Type B pancreatic cell (in vitro differentiated cells): Measurements from ENCODE around the gene PDE8A. TPM values are rescaled to one million over a fixed set of nuclear protein-coding genes. Genes with fewer than 3 reads are reported as not detected.

Experiments used
- DNase-seq: peaks from one replicate; pipeline ENCODE4 v3.0.0; 2021; ENCODE audit warnings: mixed read lengths; ENCODE audit not compliant: unreplicated experiment; ENCODE audit errors: extremely low spot score
- H3K27ac Mint-ChIP-seq: 2 replicates; pipeline ENCODE4 v1.8.0; 2021; ENCODE audit warnings: mild to moderate bottlenecking, mixed read lengths
- H3K27me3 Mint-ChIP-seq: 2 replicates; pipeline ENCODE4 v1.8.0; 2021; ENCODE audit warnings: mixed read lengths
- H3K36me3 Mint-ChIP-seq: 2 replicates; pipeline ENCODE4 v1.8.0; 2021; ENCODE audit warnings: mixed read lengths
- H3K4me1 Mint-ChIP-seq: one replicate; pipeline ENCODE4 v1.8.0; 2021; ENCODE audit warnings: mixed read lengths; ENCODE audit not compliant: unreplicated experiment
- H3K4me3 Mint-ChIP-seq: 2 replicates; pipeline ENCODE4 v1.8.0; 2021; ENCODE audit warnings: mild to moderate bottlenecking, mixed read lengths
- H3K9me3 Mint-ChIP-seq: 2 replicates; pipeline ENCODE4 v1.8.0; 2021; ENCODE audit warnings: mixed read lengths
- total RNA-seq: library from RNA; stranded (reverse); gene quantifications from 2 replicates; pipeline ENCODE4 v1.2.1, GENCODE V29; 2021; ENCODE audit warnings: low replicate concordance
- TF ChIP-seq, protein P1 (sequence below): fragments of 200-600 bp; sonication (generic); conservative IDR thresholded peaks from 2 replicates; pipeline ENCODE4 v1.5.0; 2021; ENCODE audit warnings: antibody characterized with exemption, mild to moderate bottlenecking

The PDE8A gene
- total RNA-seq, 1 donor from 2014 or later, result 22.8 TPM

DNA sequence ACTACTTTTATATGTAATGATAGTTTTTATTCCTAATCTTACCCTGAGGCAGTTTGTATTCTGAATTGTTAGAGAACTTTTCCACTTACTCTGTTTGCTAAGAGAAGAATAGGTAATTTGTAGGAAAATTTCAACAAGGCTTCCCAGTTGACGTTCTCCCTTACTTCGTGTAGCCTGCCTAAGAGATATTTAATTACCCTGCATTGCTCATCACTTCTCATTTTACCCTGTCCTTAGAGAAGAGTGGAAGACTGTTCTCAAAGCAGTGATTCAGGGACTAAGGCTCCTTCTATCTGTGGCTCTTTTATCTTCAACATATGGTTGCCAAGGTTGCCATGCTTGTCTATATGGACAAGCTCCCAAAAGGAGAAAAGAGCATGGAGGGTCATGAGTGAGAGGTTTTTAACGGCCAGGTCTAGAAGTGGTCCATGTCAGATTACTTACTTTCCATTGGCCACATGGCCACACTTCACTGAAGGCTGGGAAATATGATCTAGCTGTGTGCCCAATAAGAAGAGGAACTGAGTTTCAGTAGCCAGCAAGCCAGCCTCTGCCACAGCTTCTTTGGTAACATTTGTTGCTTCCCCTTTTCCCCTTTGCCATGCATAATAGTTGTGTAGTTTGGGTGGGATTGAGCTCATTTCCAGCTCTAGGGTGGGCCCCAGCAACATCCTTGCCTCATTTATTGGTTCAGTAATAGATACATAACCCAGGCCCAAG, 22.1 kb downstream of the PDE8A start:
- Mint-ChIP-seq H3K27me3 (no peaks in the 10 kb centered on the region), H3K9me3 (no peaks in the 10 kb centered on the region), H3K36me3 (peaks cover 2% of the 10 kb centered on the region), H3K4me1 (peaks cover 19% of the 10 kb centered on the region), H3K4me3 (no peak overlapping the region), H3K27ac (no peak overlapping the region)
- TF ChIP-seq, protein P1, sequence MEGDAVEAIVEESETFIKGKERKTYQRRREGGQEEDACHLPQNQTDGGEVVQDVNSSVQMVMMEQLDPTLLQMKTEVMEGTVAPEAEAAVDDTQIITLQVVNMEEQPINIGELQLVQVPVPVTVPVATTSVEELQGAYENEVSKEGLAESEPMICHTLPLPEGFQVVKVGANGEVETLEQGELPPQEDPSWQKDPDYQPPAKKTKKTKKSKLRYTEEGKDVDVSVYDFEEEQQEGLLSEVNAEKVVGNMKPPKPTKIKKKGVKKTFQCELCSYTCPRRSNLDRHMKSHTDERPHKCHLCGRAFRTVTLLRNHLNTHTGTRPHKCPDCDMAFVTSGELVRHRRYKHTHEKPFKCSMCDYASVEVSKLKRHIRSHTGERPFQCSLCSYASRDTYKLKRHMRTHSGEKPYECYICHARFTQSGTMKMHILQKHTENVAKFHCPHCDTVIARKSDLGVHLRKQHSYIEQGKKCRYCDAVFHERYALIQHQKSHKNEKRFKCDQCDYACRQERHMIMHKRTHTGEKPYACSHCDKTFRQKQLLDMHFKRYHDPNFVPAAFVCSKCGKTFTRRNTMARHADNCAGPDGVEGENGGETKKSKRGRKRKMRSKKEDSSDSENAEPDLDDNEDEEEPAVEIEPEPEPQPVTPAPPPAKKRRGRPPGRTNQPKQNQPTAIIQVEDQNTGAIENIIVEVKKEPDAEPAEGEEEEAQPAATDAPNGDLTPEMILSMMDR, result no peak
- no peak for DNase-seq

DNA sequence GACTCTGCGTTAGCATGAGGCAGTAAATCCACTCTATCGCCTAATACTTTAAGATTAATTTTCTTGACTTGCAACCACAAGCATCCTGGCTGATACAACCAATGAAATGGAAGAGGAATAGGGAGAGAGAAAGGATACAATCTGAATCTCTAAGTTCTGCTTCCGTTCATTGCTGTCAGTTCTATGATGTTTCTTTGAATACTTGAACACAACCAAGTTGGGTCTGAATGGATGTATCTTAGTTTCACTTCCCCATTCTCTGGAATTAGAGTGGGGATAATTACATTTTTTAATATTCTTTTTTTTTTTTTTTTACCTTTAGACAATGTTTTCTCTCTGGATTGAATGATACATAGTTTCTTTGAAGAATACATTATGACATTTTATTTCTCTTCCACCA, 22.9 kb downstream of the PDE8A start:
- Mint-ChIP-seq H3K36me3 (no peaks in the 10 kb centered on the region), H3K4me1 (peaks cover 23% of the 10 kb centered on the region), H3K4me3 (no peak overlapping the region), H3K27me3 (no peaks in the 10 kb centered on the region), H3K27ac (no peak overlapping the region), H3K9me3 (no peaks in the 10 kb centered on the region)
- DNase-seq, result no peak
- TF ChIP-seq, protein P1, result no peak

DNA sequence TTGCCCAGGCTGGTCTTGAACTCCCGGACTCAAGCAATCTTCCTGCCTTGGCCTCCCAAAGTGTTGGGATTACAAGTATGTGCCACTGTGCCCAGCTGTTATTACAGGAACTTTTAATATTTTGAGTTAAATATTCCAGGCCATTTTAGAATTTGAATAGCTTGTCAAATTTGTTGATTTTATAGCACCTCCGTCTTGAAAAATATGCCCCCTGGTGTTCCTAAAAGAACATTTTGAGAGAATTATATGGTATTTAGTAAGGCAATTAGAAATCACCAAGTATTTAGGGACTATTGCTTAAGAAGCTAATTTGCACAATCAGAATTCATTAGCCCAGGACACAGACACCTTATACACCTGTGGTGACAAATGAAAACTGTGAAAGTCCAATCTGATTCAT, 23.7 kb downstream of the PDE8A start:
- Mint-ChIP-seq H3K4me1 (peaks cover 31% of the 10 kb centered on the region), H3K27ac (no peak overlapping the region), H3K36me3 (no peaks in the 10 kb centered on the region), H3K4me3 (no peak overlapping the region), H3K27me3 (no peaks in the 10 kb centered on the region), H3K9me3 (no peaks in the 10 kb centered on the region)
- TF ChIP-seq, protein P1, result peak; percentile 36
- DNase-seq, result no peak

DNA sequence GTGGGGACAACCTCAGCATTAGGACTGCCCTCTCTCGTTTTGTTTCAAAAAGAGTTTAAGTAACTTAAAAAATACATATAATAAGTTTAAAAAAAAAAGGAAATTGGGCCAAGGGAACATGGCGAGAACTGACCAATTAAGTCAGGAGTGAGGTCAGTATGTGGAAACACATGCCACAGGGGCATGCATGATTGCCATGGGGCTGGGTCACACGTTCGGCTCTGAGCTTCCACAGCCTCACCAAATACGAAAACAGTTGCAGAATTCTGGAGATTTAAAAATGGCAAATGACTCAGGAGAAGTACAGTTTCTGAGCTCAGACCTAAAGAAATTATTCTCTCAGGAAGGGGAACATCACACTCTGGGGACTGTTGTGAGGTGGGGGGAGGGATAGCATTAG, 24.1 kb downstream of the PDE8A start:
- Mint-ChIP-seq H3K4me1 (peaks cover 34% of the 10 kb centered on the region), H3K27ac (no peak overlapping the region), H3K27me3 (no peaks in the 10 kb centered on the region), H3K9me3 (peaks cover under 1% of the 10 kb centered on the region), H3K4me3 (no peak overlapping the region), H3K36me3 (no peaks in the 10 kb centered on the region)
- no peak for DNase-seq
- TF ChIP-seq, protein P1, result no peak

DNA sequence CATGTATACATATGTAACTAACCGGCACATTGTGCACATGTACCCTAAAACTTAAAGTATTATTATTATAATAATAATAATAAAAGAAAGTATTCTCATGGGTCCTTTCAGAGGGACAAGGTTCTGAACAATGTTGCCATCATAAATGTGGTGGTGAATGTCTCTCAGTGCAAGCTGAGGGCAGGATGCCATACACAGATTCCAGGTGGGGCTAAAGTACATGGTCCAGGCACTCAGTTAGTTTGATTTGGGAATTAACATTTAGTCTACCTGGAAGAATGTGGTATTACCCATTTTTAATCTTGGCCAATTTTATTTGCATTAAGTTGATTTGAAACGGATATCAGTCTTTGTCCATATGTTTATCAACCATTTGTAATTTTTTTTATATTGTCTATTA, 24.5 kb downstream of the PDE8A start:
- Mint-ChIP-seq H3K36me3 (peaks cover 4% of the 10 kb centered on the region), H3K9me3 (peaks cover 4% of the 10 kb centered on the region), H3K27ac (peak overlapping the region; percentile 85), H3K4me3 (no peak overlapping the region), H3K27me3 (no peaks in the 10 kb centered on the region), H3K4me1 (peaks cover 39% of the 10 kb centered on the region)
- TF ChIP-seq, protein P1, result no peak
- DNase-seq, result no peak
